Measurements from ENCODE around the gene NECAP2. TPM values are rescaled to one million over a fixed set of nuclear protein-coding genes. Genes with fewer than 3 reads are reported as not detected.

Gene NECAP2
- total RNA-seq, 4 donors from 2014 or later, result 26.2 to 43.9 (median 37.5) TPM

DNA sequence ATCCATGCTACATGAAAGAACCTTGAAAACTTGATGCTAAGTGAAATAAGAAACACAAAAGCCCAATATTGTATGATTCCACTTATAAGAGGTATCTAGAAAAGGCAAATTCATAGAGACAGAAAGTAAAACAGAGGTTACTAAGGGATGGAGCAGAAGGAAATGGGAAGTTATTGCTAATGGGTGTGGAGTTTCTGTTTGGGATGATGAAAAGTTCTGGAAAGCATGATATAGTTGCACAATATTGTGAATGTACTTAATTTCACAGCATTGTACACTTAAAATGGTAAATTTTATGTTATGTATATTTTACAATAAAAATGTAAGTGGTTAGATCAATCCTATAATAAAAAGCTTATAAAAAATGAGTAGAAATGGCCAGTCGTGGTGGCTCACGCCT, 1.6 kb upstream of the NECAP2 start:
- H3K4me3 ChIP-seq, result no peak overlapping the region
- no peak for DNase-seq (ENCODE audit: extremely low spot score)
- intact Hi-C loops (cut with DNase I), result no loop called here
- no peak overlapping the region for H3K27ac ChIP-seq (replicated peaks in 1 of 4)
- no peaks in the 10 kb centered on the region for H3K27me3 ChIP-seq
- H3K9me3 ChIP-seq, result no peaks in the 10 kb centered on the region
- 89% methylated on average over 2 of the region's 2 CpGs for WGBS
- peaks cover 0 to 12% (median 7%) of the 10 kb centered on the region in 4 donors for H3K36me3 ChIP-seq
- peaks cover 31 to 39% (median 35%) of the 10 kb centered on the region in 4 donors for H3K4me1 ChIP-seq
- no peak for TF ChIP-seq POLR2AphosphoS5 (IDR thresholded peaks at IDR 0.05)
- TF ChIP-seq POLR2A (IDR thresholded peaks at IDR 0.05; ENCODE audit: low read depth), result no peak
- TF ChIP-seq EP300 (IDR thresholded peaks at IDR 0.05), result no peak
- TF ChIP-seq, protein P1, sequence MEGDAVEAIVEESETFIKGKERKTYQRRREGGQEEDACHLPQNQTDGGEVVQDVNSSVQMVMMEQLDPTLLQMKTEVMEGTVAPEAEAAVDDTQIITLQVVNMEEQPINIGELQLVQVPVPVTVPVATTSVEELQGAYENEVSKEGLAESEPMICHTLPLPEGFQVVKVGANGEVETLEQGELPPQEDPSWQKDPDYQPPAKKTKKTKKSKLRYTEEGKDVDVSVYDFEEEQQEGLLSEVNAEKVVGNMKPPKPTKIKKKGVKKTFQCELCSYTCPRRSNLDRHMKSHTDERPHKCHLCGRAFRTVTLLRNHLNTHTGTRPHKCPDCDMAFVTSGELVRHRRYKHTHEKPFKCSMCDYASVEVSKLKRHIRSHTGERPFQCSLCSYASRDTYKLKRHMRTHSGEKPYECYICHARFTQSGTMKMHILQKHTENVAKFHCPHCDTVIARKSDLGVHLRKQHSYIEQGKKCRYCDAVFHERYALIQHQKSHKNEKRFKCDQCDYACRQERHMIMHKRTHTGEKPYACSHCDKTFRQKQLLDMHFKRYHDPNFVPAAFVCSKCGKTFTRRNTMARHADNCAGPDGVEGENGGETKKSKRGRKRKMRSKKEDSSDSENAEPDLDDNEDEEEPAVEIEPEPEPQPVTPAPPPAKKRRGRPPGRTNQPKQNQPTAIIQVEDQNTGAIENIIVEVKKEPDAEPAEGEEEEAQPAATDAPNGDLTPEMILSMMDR (IDR thresholded peaks at IDR 0.05), result no peak

DNA sequence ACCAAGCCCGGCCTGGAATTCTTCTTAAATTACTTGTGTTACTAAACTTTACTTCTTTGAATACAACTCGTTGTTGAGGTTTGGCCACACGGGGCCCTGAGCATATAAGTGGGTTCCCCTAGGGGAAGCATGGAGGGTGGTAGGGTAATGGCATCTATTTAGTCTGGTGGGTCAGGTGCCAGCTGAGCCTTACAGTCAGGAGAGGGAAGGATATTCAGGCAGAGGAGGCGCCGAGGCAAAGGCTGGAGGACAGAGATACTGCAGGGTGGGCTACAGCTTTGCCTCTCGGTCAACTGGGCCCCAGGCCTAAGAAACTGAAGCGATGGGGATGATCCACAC, 424 bp upstream of the NECAP2 start:
- intact Hi-C loops (cut with DNase I), result loop anchor here (2.0 kb wide), 1 partner anchor 59 kb away; no protein-coding TSS in a partner anchor
- Histone ChIP-seq H3K27ac (replicated peaks in 1 of 4) (peak overlapping the region; percentile 69 to 77 (median 76)), H3K9me3 (no peaks in the 10 kb centered on the region), H3K4me1 (peaks cover 34 to 43% (median 39%) of the 10 kb centered on the region in 4 donors), H3K27me3 (no peaks in the 10 kb centered on the region), H3K36me3 (peaks cover 0 to 23% (median 18%) of the 10 kb centered on the region in 4 donors), H3K4me3 (peak overlapping the region; percentile 70 to 85 (median 75))
- 43% methylated on average over 7 of the region's 7 CpGs for WGBS
- TF ChIP-seq POLR2AphosphoS5 (IDR thresholded peaks at IDR 0.05) (no peak), POLR2A (IDR thresholded peaks at IDR 0.05; ENCODE audit: low read depth) (no peak), EP300 (IDR thresholded peaks at IDR 0.05) (no peak)
- TF ChIP-seq, protein P1 (IDR thresholded peaks at IDR 0.05), result no peak
- no peak for DNase-seq (ENCODE audit: extremely low spot score)

DNA sequence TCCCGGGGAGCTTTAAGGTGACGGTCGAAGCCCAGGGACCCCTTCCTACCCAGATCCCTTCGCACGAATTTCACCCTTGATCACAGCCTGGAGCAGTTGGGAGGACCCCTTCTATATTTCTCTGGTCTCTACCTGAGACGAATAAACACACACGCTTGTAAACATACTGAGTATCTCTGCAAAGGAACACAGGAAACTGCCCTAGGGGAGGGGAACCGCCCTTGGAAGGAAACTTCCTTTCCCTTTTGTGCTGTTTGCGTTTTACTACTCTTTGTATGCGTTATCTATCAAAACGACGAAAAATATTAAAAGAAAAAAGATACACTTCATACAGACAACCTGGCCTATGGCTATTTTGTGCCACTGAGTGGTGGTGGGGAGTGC, 750 bp downstream of the NECAP2 start:
- peak overlapping the region; percentile 69 to 77 (median 76) for H3K27ac ChIP-seq (replicated peaks in 1 of 4)
- 2% methylated on average over 12 of the region's 12 CpGs for WGBS
- H3K36me3 ChIP-seq, result peaks cover 0 to 35% (median 29%) of the 10 kb centered on the region in 4 donors
- H3K4me3 ChIP-seq, result peak overlapping the region; percentile 70 to 85 (median 75)
- intact Hi-C loops (cut with DNase I), result loop anchor here (2.0 kb wide), 1 partner anchor 58 kb away; no protein-coding TSS in a partner anchor
- no peaks in the 10 kb centered on the region for H3K9me3 ChIP-seq
- TF ChIP-seq EP300 (IDR thresholded peaks at IDR 0.05) (no peak), POLR2A (IDR thresholded peaks at IDR 0.05; ENCODE audit: low read depth) (no peak), POLR2AphosphoS5 (IDR thresholded peaks at IDR 0.05) (no peak)
- TF ChIP-seq, protein P1 (IDR thresholded peaks at IDR 0.05), result no peak
- no peak for DNase-seq (ENCODE audit: extremely low spot score)
- peaks cover 34 to 43% (median 39%) of the 10 kb centered on the region in 4 donors for H3K4me1 ChIP-seq
- no peaks in the 10 kb centered on the region for H3K27me3 ChIP-seq

DNA sequence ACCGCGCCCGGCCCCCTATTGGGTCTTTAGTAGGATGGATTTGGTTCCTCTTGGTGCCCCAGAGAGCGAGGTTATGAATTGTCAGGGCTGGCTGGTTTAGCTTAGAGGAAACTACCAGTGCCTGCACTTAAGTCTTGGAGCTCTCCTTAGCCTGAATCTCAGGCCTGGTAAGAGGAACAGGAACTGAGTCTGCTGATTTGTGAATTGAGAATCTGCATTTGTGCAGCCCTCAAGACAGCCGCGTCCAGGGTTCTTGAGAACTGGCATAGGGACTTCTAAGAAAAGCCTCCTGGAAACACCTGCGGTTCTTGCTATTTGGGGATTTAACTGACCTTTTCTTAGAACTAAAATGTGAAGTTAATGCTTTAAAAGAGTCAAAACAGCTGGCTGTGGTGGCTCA, 1.7 kb downstream of the NECAP2 start:
- TF ChIP-seq EP300 (IDR thresholded peaks at IDR 0.05) (no peak), POLR2AphosphoS5 (IDR thresholded peaks at IDR 0.05) (no peak)
- Histone ChIP-seq H3K27me3 (no peaks in the 10 kb centered on the region), H3K4me3 (no peak overlapping the region), H3K9me3 (no peaks in the 10 kb centered on the region), H3K36me3 (peaks cover 0 to 45% (median 38%) of the 10 kb centered on the region in 4 donors), H3K27ac (replicated peaks in 1 of 4) (no peak overlapping the region), H3K4me1 (peaks cover 34 to 43% (median 39%) of the 10 kb centered on the region in 4 donors)
- intact Hi-C loops (cut with DNase I), result no loop called here
- 83% methylated on average over 7 of the region's 7 CpGs for WGBS
- no peak for DNase-seq (ENCODE audit: extremely low spot score)

DNA sequence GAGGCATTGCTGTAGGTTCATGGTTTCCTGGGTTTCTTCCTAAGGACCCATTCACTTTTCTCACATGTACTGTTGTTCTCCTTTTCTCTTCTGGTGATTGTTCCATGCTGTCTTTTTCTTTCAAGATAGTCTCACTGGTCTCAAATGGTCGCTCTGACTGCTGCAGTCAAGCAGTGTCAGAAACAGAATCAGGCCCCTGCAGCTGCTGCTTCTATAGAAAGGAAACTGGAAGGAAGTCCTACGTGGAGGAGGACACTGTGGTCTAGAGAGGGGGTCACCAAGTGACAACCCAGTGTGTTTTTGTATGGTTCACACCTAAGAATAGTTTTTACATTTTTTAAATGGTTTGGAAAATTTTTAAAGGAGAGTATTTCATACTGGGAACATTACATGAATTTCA, 2.4 kb downstream of the NECAP2 start:
- Histone ChIP-seq H3K27ac (replicated peaks in 1 of 4) (no peak overlapping the region), H3K4me3 (no peak overlapping the region), H3K9me3 (no peaks in the 10 kb centered on the region), H3K27me3 (no peaks in the 10 kb centered on the region), H3K4me1 (peaks cover 34 to 43% (median 39%) of the 10 kb centered on the region in 4 donors), H3K36me3 (peaks cover 0 to 52% (median 45%) of the 10 kb centered on the region in 4 donors)
- intact Hi-C loops (cut with DNase I), result no loop called here
- WGBS, result 60% methylated on average over 2 of the region's 2 CpGs
- TF ChIP-seq EP300 (IDR thresholded peaks at IDR 0.05) (no peak), POLR2A (IDR thresholded peaks at IDR 0.05; ENCODE audit: low read depth) (no peak), POLR2AphosphoS5 (IDR thresholded peaks at IDR 0.05) (no peak)
- TF ChIP-seq, protein P1 (IDR thresholded peaks at IDR 0.05), result no peak
- no peak for DNase-seq (ENCODE audit: extremely low spot score)

Data from esophagus muscularis mucosa (tissue), 4 donors.